ENCODE measurements around the gene THUMPD3.
A peak's percentile ranks its signal among the peaks of the same experiment; 100 is the strongest.

Gene THUMPD3

GRCh38 chr3:9362731-9363530 is at the start of gene THUMPD3:
Gene THUMPD3 (plus strand): TSS chr3:9363054. CDS start chr3:9365069, 2,015 bp downstream.
- peak; percentile 89 for DNase-seq

- DNase-seq, result no peak
These were observed 48.1 kb upstream of the THUMPD3 start for GRCh38 chr3:9314796-9315195.

- peak; percentile 70 for DNase-seq
These were observed 45.9 kb upstream of the THUMPD3 start for GRCh38 chr3:9316881-9317361.

- no peak for DNase-seq
These were observed 40.1 kb upstream of the THUMPD3 start for GRCh38 chr3:9322780-9323179.

- DNase-seq, result no peak
These were observed 37.9 kb upstream of the THUMPD3 start for GRCh38 chr3:9324944-9325343.

GRCh38 chr3:9327578-9327977 is 35.3 kb upstream of the THUMPD3 start:
- no peak for DNase-seq

GRCh38 chr3:9330166-9330703 is 32.6 kb upstream of the THUMPD3 start:
- DNase-seq, result peak; percentile 26

GRCh38 chr3:9331171-9331570 is 31.7 kb upstream of the THUMPD3 start:
- DNase-seq, result no peak

GRCh38 chr3:9332250-9333030 is 30.4 kb upstream of the THUMPD3 start:
- no peak for DNase-seq

- peak; percentile 12 for DNase-seq
These were observed 22.9 kb upstream of the THUMPD3 start for GRCh38 chr3:9339761-9340471.

GRCh38 chr3:9340472-9340902 is 22.4 kb upstream of the THUMPD3 start:
- DNase-seq, result peak; percentile 60

- no peak for DNase-seq
These were observed 20.2 kb upstream of the THUMPD3 start for GRCh38 chr3:9342696-9343095.

GRCh38 chr3:9343115-9343514 is 19.7 kb upstream of the THUMPD3 start:
- DNase-seq, result no peak

- DNase-seq, result no peak
These were observed 17.8 kb upstream of the THUMPD3 start for GRCh38 chr3:9345041-9345440.

GRCh38 chr3:9346141-9346540 is 16.7 kb upstream of the THUMPD3 start:
- DNase-seq, result no peak

- peak; percentile 53 for DNase-seq
These were observed 15.8 kb upstream of the THUMPD3 start for GRCh38 chr3:9347081-9347480.

GRCh38 chr3:9347887-9348286 is 15.0 kb upstream of the THUMPD3 start:
- peak; percentile 61 for DNase-seq

- peak; percentile 82 for DNase-seq
These were observed 13.3 kb upstream of the THUMPD3 start for GRCh38 chr3:9349321-9350117.

- DNase-seq, result no peak
These were observed 11.1 kb upstream of the THUMPD3 start for GRCh38 chr3:9351709-9352126.

- peak; percentile 64 for DNase-seq
These were observed 9.7 kb upstream of the THUMPD3 start for GRCh38 chr3:9352917-9353752.
